ENCODE results near the gene TRRAP.

DNA sequence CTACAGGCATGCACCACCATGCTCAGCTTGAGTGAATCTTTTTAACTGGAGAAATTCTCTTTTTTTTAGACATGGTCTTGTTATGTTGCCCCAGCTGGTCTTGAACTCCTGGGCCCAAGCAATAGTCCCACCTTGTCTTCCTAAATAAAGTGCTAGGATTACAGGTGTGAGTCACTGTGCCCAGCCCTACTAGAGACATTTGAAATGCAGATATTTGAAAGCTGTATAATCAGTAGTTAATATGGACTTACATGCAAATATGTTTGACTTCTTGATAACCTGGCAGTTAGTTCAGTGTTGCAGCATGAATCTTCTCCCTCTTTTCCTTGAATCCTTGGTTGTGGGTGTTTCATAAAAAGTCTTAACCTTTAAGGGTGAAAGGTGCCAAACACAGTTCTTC lies 8.7 kb downstream of the TRRAP start:
- TF ChIP-seq, protein P1, sequence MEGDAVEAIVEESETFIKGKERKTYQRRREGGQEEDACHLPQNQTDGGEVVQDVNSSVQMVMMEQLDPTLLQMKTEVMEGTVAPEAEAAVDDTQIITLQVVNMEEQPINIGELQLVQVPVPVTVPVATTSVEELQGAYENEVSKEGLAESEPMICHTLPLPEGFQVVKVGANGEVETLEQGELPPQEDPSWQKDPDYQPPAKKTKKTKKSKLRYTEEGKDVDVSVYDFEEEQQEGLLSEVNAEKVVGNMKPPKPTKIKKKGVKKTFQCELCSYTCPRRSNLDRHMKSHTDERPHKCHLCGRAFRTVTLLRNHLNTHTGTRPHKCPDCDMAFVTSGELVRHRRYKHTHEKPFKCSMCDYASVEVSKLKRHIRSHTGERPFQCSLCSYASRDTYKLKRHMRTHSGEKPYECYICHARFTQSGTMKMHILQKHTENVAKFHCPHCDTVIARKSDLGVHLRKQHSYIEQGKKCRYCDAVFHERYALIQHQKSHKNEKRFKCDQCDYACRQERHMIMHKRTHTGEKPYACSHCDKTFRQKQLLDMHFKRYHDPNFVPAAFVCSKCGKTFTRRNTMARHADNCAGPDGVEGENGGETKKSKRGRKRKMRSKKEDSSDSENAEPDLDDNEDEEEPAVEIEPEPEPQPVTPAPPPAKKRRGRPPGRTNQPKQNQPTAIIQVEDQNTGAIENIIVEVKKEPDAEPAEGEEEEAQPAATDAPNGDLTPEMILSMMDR (IDR thresholded peaks at IDR 0.05; ENCODE audit: control extremely low read depth in 1 of 3, insufficient read depth in 1 of 3, low read depth in 1 of 3, low read length in 3 of 3), result no peak
- TF ChIP-seq CHD2 (IDR thresholded peaks at IDR 0.05; ENCODE audit: low read length) (no peak), POLR2A (IDR thresholded peaks at IDR 0.05; ENCODE audit: control extremely low read depth in 1 of 2, low read depth in 2 of 2, low read length in 2 of 2) (no peak), RFX5 (IDR thresholded peaks at IDR 0.05; ENCODE audit: borderline replicate concordance, low read depth, low read length) (no peak), EP300 (IDR thresholded peaks at IDR 0.05; ENCODE audit: borderline replicate concordance in 1 of 2, low read depth in 2 of 2, low read length in 2 of 2) (no peak), CBX5 (IDR thresholded peaks at IDR 0.05; ENCODE audit: low read depth, low read length) (no peak), SP1 (IDR thresholded peaks at IDR 0.05; ENCODE audit: low read depth, low read length) (no peak), MAFK (IDR thresholded peaks at IDR 0.05; ENCODE audit: low read depth, low read length) (no peak), EZH2 (IDR thresholded peaks at IDR 0.05; ENCODE audit: low read depth, low read length, severe bottlenecking) (no peak), SP4 (IDR thresholded peaks at IDR 0.05; ENCODE audit: low read length) (no peak), SIX5 (IDR thresholded peaks at IDR 0.05; ENCODE audit: low read depth, low read length) (no peak)
- TF ChIP-seq, protein P2, sequence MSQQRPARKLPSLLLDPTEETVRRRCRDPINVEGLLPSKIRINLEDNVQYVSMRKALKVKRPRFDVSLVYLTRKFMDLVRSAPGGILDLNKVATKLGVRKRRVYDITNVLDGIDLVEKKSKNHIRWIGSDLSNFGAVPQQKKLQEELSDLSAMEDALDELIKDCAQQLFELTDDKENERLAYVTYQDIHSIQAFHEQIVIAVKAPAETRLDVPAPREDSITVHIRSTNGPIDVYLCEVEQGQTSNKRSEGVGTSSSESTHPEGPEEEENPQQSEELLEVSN (IDR thresholded peaks at IDR 0.05), result no peak

Measured in H1 (cell line).